NCI-H146 (cell line): ENCODE data around the gene PIEZO1.

Experiments used
- DNase-seq: peaks from one replicate; lab custom pipeline; 2025; lab: John Stamatoyannopoulos, UW

PIEZO1 gene

DNA sequence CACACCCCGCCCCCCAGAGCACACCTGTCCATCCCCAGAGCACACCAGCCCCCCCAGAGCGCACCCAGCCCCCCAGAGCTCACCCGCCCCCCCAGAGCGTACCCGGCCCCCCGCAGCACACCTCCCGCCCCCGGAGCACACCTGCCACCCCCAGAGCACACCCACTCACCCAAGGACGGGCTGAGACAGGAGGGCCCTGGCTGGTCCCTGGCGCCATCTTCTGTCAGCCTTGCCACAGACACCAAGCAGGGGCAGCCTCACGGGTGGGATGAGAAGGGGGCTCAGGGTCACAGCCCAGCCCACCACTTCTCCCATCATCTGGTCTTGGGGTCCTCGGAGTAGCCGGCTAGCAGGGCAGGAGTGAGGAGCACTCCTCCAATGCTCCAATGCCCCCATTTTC lies 31.8 kb downstream of the PIEZO1 start:
- DNase-seq = no peak

DNA sequence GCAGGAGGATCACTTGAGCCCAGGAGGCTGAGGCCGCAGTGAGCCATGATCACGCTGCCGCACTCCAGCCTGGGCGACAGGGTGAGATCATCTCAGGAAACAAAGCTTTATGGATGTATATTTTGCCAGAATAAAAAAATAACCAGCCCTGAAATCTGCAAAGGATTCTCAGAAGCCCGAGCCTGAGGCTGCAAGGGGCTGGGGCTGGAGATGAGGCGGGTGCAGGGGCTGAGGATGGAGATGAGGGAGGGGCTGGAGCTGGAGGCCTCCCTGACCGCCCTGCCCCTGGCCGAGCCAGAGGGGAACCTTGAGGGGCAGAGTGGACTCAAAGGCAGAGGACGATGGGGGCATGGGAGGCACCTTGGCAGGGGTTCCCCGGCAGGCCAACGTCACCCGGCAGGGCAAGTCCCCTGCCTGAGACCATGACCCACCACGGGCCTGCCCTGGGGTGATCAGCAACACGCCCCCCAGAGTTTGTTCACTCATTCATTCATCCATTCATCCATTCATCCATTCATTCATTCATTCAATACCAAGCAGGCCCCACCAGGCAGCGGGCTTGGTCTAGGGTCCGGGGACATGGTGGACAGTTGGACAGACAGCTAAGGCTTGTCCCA lies 32.5 kb downstream of the PIEZO1 start:
- DNase-seq = no peak

DNA sequence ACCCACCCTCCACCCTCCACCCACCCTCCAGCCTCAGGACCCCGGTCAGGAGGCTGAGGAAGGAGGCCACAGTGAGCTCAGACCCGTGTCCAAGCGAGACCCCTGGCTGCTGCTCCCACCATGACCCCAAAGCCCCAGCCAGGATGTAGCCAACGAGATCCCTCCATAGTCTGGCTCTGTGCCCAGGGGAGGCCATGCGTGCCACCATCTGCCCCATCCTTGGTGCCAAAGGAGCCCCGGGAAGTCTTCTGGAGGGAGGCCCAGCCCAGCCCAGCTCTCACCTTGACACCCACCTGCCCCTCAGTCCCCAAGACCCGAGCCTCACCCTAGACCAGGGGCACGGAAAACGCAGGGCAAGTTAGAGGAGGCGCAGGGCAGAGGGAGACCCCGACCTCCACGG lies 34.2 kb downstream of the PIEZO1 start:
- no peak for DNase-seq

DNA sequence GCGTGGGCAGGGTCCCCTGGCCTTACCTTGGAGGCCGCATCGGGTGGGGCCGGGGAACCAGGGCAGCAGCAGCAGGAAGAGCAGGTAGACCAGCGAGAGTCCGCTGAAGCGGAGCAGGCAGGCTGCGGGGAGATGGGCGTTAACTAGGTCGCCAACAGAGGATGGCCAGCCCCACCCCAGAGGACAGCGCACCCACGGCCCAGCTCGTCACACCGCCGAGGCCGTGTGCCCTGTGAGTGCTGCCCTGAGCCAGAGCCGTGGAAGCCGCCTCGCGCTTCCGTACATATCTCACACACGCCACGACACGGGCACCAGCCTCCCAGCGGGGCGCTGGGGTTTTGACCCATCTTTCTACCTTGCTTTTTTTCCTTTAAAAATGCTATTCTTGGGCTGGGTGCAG lies 35.7 kb downstream of the PIEZO1 start:
- no peak for DNase-seq

DNA sequence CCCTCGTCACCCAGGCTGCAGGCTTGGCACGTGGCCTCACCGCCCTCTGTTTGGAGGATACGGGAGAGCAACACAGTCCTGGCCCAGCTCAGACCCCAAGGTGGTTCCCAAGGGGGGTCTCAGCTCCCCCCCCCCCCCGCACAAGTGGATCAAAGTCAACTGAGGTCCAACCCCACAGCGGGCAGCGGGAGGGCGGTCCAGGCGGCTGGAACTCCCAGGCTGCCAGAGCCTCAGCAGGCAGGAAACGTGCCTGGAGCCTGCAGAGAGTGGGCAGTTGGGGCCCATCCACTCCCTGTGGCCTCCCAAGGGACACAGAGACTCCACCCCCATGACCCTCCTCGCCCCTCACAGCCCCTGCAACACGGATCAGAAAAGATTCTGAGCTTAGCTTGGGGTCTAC lies 36.7 kb downstream of the PIEZO1 start:
- no peak for DNase-seq

DNA sequence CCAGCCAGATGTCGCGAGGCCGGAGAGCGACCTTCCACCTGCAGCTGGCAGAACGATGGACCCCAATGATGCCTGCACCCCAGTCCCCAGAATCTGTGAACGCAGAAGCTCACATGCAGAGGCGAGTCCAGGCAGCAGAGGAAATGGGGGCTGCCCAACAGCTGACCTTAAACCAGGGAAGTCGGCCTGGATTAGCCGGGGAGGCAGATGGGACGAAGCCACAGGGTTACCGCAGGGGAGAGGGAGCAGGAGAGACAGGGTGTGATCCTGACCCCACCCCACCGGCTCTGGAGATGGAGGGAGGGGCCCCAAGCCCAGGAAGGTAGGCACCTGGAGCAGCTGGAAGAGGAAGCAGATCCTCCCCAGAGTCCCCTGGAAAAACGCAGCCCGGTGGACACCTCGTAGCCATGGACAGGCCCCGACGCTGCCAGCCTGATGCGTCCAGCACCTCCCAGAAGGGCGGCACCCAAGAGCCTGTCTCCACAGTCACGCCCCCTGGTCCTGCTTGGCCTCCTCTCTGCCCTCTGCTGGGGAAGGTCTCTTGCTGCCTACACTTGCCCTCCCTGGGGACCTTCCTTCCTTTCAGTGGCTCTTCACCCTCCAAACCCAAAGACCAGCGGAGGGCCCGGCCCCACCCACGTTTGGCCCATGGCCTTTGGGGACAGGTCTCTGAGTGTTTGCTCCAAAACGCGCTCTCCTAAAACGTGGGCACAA lies 37.3 kb downstream of the PIEZO1 start:
- peak; percentile 75 for DNase-seq

DNA sequence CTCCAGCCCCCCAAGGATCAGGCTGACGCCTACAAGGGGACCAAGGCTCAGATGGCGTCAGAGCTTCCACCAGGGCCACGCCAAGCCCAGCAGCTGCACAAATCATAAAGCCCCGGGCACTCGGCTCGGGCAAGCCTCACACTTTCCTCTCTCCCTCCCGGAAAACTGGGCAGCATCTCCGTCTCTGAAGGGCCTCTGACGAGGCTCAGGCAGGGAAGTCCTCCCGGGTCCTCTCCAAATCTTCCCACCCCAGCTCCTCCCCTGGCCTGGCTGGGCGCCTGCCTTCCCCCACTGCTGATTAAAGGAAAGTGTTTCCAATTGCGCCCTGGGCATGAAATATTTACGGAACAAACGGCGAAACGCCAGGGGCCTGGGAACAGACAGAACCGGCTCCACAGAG lies 38.5 kb downstream of the PIEZO1 start:
- DNase-seq = no peak

DNA sequence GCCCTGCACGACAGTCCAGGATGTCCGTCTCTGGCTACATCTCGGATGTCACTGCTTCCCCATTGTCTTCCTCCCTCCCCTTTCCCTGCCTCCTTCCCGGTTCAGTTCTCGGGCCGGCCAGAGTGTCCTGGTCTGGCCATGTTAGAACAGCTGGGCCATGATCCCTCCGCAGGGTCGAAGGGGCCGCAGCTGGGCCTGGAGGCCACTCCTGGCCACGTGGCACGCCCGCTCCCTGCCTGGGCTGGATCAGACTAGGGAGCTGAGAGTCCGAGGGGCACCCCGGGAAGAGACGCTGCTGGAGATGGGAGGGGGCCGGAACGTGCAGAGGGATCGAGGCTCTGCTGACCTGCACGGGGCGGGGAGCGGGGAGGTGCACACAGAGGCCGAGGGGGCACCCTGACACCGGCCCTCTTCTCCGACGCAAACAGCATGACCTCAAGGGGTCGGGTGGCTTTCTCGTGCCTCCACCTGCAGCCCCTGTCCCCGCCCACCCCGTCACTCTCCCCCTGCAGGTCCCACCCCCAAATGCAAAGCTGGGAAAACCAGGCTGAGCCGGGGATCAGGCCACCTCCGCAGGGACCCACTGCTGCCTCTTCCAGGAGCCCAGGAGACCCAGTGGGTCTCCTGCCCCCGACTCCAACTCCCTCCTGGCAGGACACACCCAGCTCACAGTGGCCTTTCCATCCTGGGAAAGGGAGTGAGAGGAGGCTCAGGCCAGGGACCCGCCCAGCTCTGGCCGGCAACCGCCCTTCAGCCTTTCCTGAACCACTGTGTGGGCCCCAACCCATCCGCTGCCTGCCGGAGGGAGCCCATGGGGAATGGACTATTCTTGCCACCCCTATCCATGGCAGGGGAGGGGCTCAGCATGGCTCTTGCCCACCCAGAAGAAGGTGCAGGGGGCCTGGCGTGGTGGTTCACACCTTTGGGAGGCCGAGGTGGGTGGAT lies 40.2 kb downstream of the PIEZO1 start:
- DNase-seq = no peak

DNA sequence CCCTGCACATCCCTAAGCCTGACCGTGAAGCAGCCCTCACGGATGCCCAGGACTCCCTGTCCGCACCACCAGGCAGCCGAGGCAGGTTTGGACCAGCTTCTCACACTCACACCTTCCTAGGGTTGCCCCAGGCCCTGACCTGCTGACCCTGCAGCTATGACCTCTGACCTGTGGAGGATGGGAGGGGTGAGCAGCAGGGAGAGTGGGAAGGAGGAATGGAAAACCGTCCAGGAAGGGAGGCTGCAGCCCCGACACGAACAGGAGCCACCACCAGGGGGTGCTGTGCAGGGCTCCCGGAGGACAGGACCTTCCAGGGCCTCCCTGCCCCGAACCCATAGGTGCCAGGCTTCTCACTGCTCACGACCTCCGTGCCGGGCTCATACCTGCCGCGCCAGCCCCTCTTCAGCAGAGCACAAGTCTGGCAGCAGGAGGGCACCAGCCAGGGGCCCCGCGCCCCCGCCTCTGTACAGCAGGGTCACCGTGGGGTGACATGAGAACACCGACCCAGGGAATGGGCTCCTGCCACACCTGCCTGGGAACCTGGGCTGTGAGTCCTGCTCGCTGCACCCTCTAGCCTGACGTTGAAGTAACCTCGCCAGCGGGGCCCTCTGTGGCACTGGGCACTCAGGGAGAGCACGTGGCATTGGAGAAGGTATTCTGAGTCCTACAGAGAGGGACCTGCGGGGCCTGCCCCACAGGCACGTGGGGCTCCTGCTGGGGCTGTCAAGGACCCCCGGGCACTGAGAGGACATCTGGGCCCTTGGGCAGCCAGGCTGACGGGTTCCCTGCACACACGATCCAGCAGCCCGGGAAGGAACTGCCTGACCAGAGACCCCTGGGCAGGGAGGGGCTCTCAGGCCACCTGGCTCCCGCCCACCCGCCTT lies 41.1 kb downstream of the PIEZO1 start:
- peak; percentile 37 for DNase-seq

DNA sequence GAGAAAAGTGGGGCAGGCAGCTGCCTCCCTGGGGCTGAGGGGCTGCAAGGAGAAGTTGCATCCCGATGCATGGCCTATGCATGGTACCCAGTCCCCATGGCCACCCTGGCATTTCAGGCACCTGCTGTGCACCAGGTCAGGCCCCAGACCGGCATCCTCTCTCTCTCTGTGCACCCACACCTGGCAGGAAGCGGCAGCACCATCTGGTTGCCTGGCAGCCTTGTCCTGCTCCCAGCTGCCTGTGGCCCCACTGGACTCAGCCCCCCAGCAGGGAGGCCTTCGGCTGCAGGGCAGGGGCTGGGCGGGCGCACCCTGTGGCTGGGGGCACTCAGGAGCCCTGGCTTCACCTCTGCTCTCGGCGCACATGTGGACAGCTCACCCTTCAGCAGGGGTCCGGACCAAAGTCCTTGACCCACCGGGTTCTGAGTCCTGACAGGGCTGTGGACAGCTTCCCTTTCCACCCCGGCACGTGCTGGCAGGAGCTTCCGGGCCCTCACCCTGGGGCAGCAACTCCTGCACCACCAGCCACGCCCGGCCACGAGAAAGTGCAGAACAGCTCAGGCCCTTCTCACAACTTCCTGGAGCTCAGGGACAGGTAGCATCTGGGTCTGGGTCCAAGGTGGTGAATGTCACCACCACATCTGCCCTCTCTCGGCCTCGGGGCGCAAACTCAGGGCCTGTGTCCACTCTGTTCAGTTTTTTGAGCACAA lies 42.0 kb downstream of the PIEZO1 start:
- DNase-seq = no peak

DNA sequence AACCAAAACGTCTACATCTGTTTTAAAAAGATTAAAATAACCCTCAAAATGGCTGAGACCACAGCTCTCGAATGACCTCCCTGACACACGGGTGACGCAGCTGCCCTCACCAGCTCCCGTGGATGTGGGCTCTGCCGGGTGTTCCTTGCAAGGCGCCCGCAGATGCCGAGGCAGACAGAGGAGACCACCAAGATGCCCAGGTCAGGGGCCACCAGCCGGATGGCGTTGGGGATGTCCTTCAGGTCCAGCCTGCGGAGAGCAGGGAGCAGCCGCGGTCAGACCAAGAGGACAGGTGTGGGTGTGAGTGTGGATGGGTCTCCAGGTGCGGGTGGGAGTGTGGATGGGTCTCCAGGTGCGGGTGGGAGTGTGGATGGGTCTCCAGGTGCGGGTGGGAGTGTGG lies 43.7 kb downstream of the PIEZO1 start:
- DNase-seq = no peak

DNA sequence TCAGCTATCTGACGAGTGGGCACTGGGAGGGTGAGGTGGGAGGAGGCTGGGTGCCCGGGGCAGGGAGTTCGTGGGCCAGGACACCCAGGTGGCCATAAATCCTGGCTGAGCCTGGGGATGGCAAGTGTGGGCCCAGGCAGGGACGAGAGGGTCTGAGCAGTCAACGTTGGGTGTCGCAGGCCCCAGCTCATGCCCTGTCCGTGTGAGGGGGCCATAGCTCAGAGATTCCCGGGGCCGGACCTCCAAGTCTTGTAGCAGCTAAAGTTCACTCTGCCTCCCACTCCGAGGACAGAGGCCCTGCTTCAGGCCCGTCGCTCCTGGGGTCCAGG lies 44.3 kb downstream of the PIEZO1 start:
- DNase-seq = no peak

DNA sequence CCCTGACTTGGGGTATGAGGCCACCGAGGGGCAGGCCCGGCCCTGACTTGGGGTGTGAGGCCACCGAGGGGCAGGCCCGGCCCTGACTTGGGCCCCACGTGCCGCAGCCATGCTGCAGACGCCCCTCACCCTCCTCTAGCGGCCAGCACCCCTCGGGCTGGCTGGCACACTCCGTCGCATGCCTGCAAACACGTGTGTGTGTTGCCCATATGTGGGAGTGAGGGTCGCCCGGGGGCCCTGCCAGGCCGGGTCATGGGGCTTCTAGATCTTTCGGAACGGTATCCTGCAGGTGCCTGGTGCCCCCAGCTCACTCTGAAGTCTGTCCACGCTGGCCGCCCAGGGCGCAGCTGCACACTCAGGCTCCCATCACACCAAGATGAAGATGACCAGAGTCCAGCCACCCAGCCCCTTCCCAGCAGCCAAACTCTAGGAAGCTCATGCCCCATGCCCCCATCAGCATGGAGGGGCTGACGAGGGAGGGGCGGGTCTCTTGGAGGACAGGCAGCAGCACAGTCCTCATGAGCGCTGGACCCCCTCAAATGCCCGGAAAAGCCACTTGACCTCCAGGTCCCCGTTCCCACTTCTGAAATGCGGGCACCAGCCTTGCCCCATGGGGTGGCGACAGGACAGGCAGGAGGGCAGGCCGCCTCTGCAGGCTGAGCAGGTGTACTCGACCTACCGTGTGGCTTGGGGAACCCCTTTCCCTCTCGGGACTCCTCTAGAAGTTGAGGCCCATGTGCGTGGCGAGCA lies 44.9 kb downstream of the PIEZO1 start:
- no peak for DNase-seq

DNA sequence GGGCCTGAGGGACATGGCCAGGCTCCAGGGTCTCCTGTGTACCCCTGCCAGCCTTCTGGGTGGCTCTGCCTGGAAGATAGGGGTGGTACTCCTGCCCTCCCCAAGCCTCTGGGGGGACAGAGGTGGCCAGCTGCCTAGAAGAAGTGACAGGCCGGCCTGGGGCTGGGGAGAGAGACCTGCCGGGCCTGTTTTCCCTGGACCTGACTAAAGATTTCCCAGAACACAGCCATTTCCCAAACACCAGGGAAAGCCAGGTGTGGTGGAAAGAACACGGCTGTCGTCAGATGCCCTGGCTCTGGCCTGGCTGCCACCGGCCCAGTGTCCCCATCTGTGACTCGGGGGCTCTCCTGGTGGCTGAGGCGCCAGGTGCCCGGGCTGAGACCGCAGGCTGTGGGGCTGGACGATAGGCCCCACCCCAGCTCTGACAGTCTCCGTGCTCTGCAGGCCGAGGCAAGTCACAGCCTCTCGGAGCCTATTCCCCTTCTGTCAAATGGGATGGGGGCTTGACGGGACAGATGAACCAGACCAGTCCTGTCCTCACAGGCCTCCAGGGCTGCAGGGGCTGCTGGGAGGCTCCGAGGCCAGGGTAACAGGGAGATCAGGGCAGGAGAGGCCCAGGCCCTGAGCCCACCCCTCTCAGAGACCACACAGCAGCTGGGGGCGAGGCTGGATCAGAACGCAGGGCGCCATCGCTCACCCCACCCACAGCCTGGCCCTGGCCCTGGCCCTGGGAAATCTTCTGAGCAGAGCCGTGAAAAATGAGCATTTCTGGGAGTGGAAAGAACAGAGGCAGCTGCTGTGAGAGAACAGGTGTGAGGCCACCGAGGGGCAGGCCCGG lies 45.7 kb downstream of the PIEZO1 start:
- no peak for DNase-seq

DNA sequence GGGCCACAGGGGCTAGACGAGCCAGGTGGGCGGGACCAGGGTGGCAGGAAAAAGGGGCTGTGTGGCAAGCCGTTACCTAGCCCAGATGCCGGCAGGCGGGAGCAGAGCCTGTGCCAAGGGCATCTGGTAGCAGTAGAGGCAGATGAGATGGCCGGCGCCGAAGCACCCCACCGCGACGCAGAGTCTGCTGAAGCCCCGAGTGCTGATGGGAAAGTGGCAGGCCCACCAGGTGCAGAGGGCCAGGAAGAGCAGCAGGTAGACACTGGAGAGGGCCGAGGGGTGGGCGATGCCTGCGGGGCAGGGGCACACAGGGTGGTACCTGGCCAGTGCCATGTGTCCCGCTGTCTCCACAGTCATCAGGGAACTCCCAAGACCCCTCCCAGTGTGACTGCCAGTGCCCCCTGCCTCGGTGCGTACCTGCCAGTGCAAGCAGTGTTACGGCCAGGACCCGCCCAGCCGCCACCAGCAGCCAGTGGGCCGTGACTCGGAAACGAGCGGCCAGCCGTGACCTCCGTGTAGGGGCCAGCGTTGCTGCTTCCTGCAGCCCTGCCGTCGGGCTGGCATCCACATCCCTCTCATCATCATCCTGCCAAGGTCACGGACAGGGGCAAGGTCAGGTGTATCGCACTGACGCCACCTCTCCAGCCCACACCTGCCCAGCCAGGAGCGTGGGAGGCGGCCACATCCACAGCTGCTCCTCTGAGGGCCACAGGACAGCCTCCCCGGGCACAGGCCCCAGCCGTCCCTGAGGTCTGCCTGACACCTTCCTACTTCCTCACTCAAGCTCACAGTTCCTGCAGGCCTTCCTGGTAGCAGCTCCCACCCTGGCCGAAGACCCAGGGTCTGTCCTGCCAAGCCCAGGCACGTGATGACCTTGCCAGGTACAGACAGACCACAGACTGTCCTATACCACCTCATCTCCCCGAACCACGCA lies 46.6 kb downstream of the PIEZO1 start:
- DNase-seq = no peak

DNA sequence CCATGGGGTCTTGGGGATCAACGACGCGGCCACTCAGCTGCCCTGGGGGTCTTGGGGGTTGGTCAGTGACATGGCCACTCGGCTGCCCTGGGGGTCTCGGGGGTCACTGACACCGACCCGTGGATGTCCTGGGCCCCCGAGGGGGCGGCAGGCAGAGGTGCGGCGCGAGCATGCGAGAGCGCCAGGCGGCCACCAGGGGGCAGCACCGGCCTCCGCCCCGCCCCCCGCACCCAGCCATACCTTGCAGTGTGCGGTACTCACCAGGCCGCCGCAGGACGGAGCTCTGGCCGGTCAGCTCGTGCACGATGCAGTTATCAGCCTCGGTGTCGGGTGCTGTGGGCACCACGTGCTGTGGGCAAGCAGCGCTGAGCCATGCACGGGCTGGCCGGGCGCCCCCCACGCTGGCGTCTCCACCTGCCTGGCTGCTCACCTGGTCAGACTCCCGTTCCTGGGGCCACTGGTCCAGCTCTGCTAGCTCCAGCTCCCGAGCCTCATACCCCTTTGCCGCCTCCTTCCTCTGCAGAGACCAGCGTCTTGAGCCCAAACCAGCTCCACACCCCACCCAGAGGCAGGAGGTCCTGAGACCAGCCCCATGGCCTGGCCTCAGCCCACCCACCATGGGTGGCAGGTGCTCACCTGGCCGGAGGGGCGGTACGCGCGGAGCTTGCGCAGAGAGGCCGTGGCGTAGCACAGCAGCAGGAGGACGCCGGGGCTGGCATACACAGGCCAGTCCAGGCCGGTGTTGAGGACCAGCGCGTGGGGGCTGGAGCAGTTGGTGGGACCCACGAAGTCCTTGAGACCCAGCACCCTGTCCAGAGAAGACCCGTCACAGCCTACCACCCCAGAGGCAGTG lies 47.5 kb downstream of the PIEZO1 start:
- peak; percentile 29 for DNase-seq

DNA sequence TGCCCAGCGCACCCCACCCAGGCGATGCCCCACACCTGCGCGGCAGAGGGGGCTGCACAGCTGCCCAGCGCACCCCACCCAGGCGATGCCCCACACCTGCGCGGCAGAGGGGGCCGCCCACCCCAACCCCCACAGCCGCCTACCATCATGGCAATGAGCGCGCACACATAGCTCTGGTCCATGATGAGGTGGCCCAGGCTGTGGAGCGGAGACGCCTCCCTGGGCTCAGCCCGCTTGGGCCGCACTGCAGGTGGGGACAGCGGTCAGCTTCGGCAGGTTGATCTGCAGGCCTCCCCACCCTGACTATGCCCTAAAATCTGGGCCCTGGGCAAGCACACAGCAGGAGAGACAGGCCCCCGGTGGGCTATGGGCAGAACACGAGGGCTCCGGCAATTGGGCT lies 48.5 kb downstream of the PIEZO1 start:
- no peak for DNase-seq

DNA sequence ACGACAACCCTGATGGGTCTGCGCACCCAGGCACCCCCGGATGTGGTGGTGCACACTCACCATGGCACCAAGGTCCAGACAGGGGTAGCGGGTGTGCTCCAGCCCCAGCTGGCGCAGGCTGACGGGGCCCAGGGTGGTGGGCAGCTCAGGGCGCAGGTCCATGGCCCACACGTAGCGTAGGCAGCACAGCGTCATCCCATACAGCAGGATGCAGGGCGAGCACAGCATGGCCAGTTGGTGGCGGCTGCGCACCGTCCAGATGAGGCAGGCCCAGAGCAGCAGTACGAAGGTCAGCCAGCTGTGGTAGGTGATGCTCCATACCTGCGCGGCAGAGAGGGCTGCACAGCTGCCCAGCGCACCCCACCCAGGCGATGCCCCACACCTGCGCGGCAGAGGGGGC lies 48.9 kb downstream of the PIEZO1 start:
- peak; percentile 16 for DNase-seq
